Ascending aorta (tissue), 2 donors: ENCODE data around the gene PATJ. TPM values are rescaled to one million over a fixed set of nuclear protein-coding genes. Genes with fewer than 3 reads are reported as not detected.
"Not testable (repeated sequence)": the region's sequence is repeated elsewhere in the genome, so short reads cannot be mapped to it uniquely, and the experiment has no call there.

Experiments
- DNase-seq, 2 donors: peaks; one replicate each; pipeline ENCODE4 v3.0.0-alpha.2; 2019; ENCODE audit warnings: low spot score in 2 of 2
- H3K27ac ChIP-seq, 2 donors: fragments of 200-600 bp; sonication (generic); one replicate each; pipeline ENCODE4 v1.5.1; 2016 to 2017; ENCODE audit warnings: mild to moderate bottlenecking in 1 of 2
- H3K27me3 ChIP-seq: fragments of 200-600 bp; sonication (generic); one replicate; pipeline ENCODE4 v1.5.1; 2017
- H3K36me3 ChIP-seq, 2 donors: fragments of 200-600 bp; sonication (generic); one replicate each; pipeline ENCODE4 v1.5.1; 2016
- H3K4me1 ChIP-seq, 2 donors: fragments of 200-600 bp; sonication (generic); one replicate each; pipeline ENCODE4 v1.5.1; 2016 to 2017; ENCODE audit warnings: mild to moderate bottlenecking in 1 of 2
- H3K4me3 ChIP-seq, 2 donors: fragments of 200-600 bp; sonication (generic); one replicate each; pipeline ENCODE4 v1.5.1; 2016 to 2017; ENCODE audit warnings: mild to moderate bottlenecking in 1 of 2
- H3K9me3 ChIP-seq, 2 donors: fragments of 200-600 bp; sonication (generic); one replicate each; pipeline ENCODE4 v1.5.1; 2016
- CTCF ChIP-seq, 3 experiments: fragments of 200-600 bp in 2 of 3; fragments of 450-650 bp in 1 of 3; sonication (generic) in 2 of 3; IDR thresholded peaks; one replicate each; pipeline ENCODE4 v1.5.1; 2016 to 2019; ENCODE audit warnings: antibody characterized with exemption in 3 of 3, mild to moderate bottlenecking in 1 of 3, moderate library complexity in 1 of 3
- intact Hi-C: fragments of 100-400 bp; cut with DNase I; formaldehyde crosslinking; loops from one replicate; pipeline ENCODE4 v1.15.1; 2023
- total RNA-seq: library from RNA; depleted of rRNA; stranded (reverse); fragments of >200 nt; gene quantifications from one replicate; pipeline ENCODE4 v1.1.0, GENCODE V29; 2016

PATJ gene
- total RNA-seq, 1 donor from 2014 or later: 26.7 TPM

- no peak for TF ChIP-seq CTCF (IDR thresholded peaks at IDR 0.05)
- H3K27ac ChIP-seq: peak overlapping the region in 1 of 2 donors; percentile 5
- intact Hi-C loops: no loop called here
Measured at GRCh38 chr1:61782771-61783170, 40.5 kb downstream of the PATJ start.

GRCh38 chr1:61784726-61785125 is 42.4 kb downstream of the PATJ start:
- no peak overlapping the region for H3K27ac ChIP-seq
- no peaks in the 10 kb centered on the region for H3K4me1 ChIP-seq
- intact Hi-C loops: no loop called here
- no peak for TF ChIP-seq CTCF (IDR thresholded peaks at IDR 0.05)
- no peaks in the 10 kb centered on the region for H3K9me3 ChIP-seq
- H3K4me3 ChIP-seq: no peak overlapping the region
- DNase-seq: no peak
- no peaks in the 10 kb centered on the region for H3K27me3 ChIP-seq
- H3K36me3 ChIP-seq: peaks cover 8 to 14% of the 10 kb centered on the region in 2 donors

More at GRCh38 chr1:61782771-61783170, 40.5 kb downstream of the PATJ start:
- H3K4me1 ChIP-seq: no peaks in the 10 kb centered on the region
- H3K36me3 ChIP-seq: peaks cover 1 to 2% of the 10 kb centered on the region in 2 donors
- no peaks in the 10 kb centered on the region for H3K9me3 ChIP-seq
- no peak overlapping the region for H3K4me3 ChIP-seq
- H3K27me3 ChIP-seq: no peaks in the 10 kb centered on the region
- DNase-seq: no peak

- intact Hi-C loops: no loop called here
- TF ChIP-seq CTCF (IDR thresholded peaks at IDR 0.05): no peak
- no peak for DNase-seq
- Histone ChIP-seq H3K9me3 (no peaks in the 10 kb centered on the region), H3K36me3 (peaks cover 8 to 27% of the 10 kb centered on the region in 2 donors), H3K4me1 (no peaks in the 10 kb centered on the region), H3K4me3 (no peak overlapping the region), H3K27ac (no peak overlapping the region), H3K27me3 (no peaks in the 10 kb centered on the region)
Measured at GRCh38 chr1:61790837-61791236, 48.6 kb downstream of the PATJ start.

GRCh38 chr1:61797045-61797755 is 54.9 kb downstream of the PATJ start:
- Histone ChIP-seq H3K4me1 (no peaks in the 10 kb centered on the region), H3K9me3 (no peaks in the 10 kb centered on the region), H3K36me3 (peaks cover 20 to 46% of the 10 kb centered on the region in 2 donors), H3K4me3 (no peak overlapping the region), H3K27me3 (no peaks in the 10 kb centered on the region), H3K27ac (no peak overlapping the region)
- no peak for TF ChIP-seq CTCF (IDR thresholded peaks at IDR 0.05)
- intact Hi-C loops: no loop called here
- DNase-seq: no peak

GRCh38 chr1:61801047-61801446 is 58.8 kb downstream of the PATJ start:
- intact Hi-C loops, H3K27me3 ChIP-seq, DNase-seq, H3K4me3 ChIP-seq, H3K4me1 ChIP-seq, H3K9me3 ChIP-seq, H3K27ac ChIP-seq: not testable (repeated sequence)
- H3K36me3 ChIP-seq: peaks cover 27 to 56% of the 10 kb centered on the region in 2 donors

GRCh38 chr1:61807606-61808140 is 65.4 kb downstream of the PATJ start:
- no peak for TF ChIP-seq CTCF (IDR thresholded peaks at IDR 0.05)
- H3K4me3 ChIP-seq: no peak overlapping the region
- DNase-seq: no peak
- H3K27me3 ChIP-seq: no peaks in the 10 kb centered on the region
- H3K27ac ChIP-seq: no peak overlapping the region
- no peaks in the 10 kb centered on the region for H3K9me3 ChIP-seq
- intact Hi-C loops: no loop called here
- peaks cover 5 to 12% of the 10 kb centered on the region in 2 donors for H3K36me3 ChIP-seq
- H3K4me1 ChIP-seq: peaks cover 0 to 3% of the 10 kb centered on the region in 2 donors
